Spleen (tissue), 7 donors: ENCODE results near the gene CFAP43.

Experiments used
- CTCF ChIP-seq, 11 experiments: fragments of 200-600 bp in 7 of 11; fragments of 450-650 bp in 4 of 11; sonication (generic) in 4 of 11; IDR thresholded peaks in 8 of 11; conservative IDR thresholded peaks in 3 of 11; 1 replicate in 7 of 11; 2 replicates in 4 of 11; pipeline versions ENCODE4 v1.4.0 to v1.8.0; 2016 to 2021; ENCODE audit warnings: antibody characterized with exemption in 11 of 11, inconsistent platforms in 4 of 11, mild to moderate bottlenecking in 1 of 11
- POLR2AphosphoS5 ChIP-seq, 3 donors: sonication (generic); formaldehyde crosslinking; IDR thresholded peaks; one replicate each; pipeline ENCODE4 v1.5.1; 2017; ENCODE audit warnings: antibody characterized with exemption in 3 of 3
- donor health status: DM: no; HTN: no; CAD: no; lungs with moderate emphysema.
- donor health status: DM: no; HTN: no; CAD: no.
- donor health status: DM: no; HTN: no; CAD: no.

DNA sequence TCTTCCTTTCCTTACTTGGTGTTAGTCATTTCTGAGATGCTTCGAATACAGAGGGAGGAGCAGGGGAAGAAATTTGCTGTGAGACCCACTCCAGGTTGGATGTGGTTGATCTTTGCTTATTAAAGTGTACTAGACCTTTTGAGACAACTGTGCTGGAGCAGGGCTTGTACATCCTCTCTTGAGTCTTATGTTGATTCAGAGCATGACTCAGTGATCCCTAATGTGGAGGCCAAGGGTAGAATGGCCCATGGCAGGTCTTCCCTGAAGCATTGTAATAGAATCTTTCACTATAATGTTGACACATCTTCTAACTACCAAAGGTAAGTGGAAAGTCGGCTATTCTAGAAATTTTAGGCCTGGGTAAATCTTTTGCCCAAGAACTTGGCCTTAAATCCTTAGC lies 127.2 kb downstream of the CFAP43 start:
- TF ChIP-seq POLR2AphosphoS5 (IDR thresholded peaks at IDR 0.05) (no peak), CTCF (IDR thresholded peaks at IDR 0.05 in 8 of 11, conservative IDR thresholded peaks at IDR 0.05 in 3 of 11) (no peak)
